Measurements from ENCODE around the gene IL27RA.
"Not testable (repeated sequence)": the region's sequence is repeated elsewhere in the genome, so short reads cannot be mapped to it uniquely, and the experiment has no call there.

IL27RA gene

DNA sequence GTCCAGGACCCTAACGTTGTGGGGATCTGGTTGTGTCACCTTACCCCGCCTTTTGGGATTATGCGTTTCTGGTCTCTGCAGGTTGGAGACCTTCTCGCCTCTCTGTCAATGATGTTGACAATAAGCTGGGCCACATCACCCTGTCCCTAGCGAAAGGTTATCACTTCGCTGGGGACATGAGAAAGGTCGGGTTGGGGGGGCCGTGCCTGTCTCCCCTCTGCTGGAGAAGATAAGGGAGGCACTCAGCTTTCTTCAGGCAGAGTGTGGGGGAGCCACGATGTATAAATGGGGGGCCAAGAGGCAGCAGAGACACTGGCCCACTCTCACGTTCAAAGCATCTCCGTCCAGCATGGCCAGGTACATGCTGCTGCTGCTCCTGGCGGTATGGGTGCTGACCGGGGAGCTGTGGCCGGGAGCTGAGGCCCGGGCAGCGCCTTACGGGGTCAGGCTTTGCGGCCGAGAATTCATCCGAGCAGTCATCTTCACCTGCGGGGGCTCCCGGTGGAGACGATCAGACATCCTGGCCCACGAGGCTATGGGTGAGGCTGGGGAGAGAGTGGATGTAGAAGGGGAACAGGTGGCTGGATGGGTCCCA is 3.6 kb upstream of the IL27RA start, which contains the start of gene RLN3:
Gene RLN3 (plus strand): TSS at position 293 of the 595 bp plus-strand sequence. CDS start 57 bp downstream, at position 350.
- DNase-seq (ENCODE audit: extremely low read depth in 1 of 2, low read depth in 1 of 2) = no peak

DNA sequence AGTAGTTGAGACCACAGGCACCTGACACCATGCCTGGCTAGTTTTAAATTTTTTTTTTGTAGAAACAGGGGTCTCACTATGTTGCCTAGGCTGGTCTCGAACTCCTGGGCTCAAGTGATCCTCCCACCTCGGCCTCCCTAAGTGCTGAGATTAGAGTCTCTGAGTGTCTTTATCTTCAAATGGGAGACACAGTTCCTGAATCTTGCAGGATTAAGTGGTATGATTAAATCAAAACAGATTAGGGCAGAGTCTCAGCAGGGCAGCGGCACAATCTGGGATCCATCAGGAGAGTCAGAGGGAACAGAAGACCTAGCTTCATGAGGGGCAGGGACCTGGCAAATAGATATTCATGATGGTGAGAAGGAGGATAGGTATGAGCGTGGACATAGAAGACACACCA is 2.7 kb upstream of the IL27RA start:
- DNase-seq (ENCODE audit: extremely low read depth in 1 of 2, low read depth in 1 of 2) = no peak

DNA sequence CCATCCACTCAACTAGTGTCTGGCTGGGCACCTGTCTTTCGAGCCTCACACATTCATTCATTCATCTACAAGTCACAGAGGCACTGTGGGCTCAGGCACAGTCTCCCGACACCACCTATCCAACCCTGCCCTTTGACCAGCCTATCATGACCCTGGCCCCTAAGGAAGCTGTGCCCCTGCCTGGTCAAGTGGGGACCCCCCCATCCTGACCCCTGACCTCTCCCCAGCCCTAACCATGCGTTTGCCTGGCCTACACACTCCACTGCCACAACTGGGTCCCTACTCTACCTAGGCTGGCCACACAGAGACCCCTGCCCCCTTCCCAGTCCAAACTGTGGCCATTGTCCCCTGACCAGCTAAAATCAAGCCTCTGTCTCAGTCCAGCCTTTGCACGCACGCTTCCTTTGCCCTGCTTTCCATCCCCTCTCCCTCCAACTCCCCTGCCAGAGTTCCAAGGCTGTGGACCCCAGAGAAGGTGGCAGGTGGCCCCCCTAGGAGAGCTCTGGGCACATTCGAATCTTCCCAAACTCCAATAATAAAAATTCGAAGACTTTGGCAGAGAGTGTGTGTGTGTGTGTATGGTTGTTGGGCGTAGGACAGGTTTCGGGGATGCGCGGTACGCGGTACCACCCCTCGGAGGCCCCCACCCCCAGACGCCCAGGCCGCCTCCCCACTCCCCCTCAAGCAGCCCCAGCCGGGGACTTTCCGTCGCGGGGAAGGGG is 404 bp upstream of the IL27RA start:
- peak in 1 of 2 donors; percentile 46 for DNase-seq (ENCODE audit: extremely low read depth in 1 of 2, low read depth in 1 of 2)

DNA sequence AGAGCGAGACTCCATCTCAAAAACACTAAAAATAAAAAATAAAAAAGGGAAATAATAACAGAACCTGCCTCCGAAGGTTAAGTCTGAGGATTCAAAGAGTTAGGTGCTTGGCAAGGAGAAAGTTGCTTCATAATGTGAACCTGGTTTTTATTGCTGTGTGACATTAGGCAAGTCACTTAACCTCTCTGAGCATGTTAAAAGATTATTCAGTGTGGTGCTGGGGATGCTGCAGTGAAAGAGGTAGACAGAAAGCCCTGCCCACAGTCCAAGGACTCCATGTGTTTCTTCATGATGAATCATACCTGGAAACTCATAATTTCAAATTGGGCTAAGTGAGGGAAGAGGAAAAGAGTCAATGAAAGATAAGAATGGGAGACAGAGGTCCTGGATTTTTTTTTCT is 2.4 kb downstream of the IL27RA start:
- DNase-seq (ENCODE audit: extremely low read depth in 1 of 2, low read depth in 1 of 2) = no peak

DNA sequence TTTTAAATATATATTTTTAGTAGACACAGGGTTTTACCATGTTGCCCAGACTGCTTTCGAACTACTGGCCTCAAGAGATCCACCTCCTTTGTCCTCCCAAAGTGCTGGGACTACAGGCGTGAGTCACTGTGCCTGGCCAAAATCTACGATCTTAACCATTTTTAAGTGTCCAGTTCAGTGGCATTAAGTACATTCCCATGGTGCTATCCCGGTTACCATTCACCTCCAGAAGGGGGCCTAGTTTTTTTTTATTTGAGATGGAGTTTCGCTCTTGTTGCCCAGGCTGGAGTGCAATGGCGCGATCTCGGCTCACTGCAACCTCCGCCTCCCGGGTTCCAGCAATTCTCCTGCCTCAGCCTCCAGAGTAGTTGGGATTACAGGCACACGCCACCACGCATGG is 3.6 kb downstream of the IL27RA start:
- DNase-seq (ENCODE audit: extremely low read depth in 1 of 2, low read depth in 1 of 2) = not testable (repeated sequence)

DNA sequence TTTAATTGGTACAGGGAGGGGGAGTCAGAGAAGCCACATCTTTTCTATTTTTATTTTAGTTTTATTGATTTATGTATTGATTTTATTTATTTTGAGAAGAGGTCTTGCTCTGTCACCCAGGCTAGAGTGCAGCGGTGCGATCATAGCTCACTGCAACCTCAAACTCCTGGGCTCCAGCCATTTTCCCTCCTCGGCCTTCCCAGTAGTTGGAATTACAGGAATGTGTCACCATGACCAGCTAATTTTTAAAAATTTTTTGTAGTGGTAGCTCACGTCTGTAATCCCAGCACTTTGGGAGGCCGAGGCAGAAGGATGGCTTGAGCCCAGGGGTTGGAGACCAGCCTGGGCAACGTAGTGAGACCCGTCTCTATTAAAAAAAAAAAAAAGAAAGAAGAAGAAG is 4.1 kb downstream of the IL27RA start:
- DNase-seq (ENCODE audit: extremely low read depth in 1 of 2, low read depth in 1 of 2) = no peak

DNA sequence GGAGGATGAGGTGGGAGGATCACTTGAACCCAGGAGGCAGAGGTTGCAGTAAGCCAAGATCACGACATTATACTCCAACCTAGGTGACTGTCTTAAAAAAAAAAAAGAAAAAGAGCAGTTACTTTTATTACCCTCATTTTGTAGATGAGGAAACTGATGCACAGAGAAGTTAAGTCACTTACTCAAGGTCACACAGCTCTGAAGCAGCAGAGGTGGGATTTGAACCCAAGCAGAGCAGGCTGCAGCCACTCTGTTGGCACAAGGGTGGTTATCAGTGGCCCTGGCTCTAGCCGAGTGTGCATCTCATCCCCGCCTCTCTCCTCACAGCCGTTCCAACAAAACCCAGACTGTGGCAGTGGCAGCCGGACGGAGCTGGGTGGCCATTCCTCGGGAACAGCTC is 7.6 kb downstream of the IL27RA start:
- no peak for DNase-seq (ENCODE audit: extremely low read depth in 1 of 2, low read depth in 1 of 2)

DNA sequence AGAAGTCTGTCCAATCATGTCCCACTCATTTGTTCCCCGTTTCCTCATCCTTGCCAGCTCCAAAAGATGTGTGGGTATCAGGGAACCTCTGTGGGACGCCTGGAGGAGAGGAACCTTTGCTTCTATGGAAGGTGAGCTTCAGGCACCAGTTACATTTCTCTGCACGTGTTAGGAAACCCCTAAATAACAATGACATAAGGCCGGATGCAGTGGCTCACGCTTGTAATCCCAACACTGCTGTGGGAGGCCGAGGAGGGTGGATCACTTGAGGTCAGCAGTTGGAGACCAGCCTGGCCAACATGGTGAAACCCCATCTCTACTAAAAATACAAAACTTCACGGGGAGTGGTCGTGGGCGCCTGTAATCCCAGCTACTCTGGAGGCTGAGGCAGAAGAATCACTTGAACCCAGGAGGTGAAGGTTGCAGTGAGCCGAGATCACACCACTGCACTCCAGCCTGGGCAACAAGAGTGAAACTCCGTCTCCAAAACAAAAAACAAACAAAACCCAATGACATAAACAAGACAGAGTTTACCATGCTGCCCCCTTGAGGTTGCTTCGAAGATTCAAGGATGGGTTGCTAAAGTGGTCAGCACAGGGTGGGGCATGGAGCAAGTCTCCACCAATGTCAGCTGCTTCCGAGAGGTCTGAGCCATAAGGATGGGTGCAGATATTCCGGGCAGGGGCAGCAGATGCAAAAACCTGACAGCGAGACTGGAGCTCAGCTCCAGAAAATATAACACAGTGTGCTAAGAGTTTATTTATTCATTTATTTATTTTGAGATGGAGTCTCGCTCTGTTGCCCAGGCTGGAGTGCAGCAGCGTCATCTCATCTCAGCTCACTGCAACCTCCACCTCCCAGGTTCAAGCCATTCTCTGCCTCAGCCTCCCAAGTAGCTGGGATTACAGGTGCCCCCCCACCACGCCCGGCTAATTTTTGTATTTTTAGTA is 11.4 kb downstream of the IL27RA start:
- not testable (repeated sequence) for DNase-seq (ENCODE audit: extremely low read depth in 1 of 2, low read depth in 1 of 2)

DNA sequence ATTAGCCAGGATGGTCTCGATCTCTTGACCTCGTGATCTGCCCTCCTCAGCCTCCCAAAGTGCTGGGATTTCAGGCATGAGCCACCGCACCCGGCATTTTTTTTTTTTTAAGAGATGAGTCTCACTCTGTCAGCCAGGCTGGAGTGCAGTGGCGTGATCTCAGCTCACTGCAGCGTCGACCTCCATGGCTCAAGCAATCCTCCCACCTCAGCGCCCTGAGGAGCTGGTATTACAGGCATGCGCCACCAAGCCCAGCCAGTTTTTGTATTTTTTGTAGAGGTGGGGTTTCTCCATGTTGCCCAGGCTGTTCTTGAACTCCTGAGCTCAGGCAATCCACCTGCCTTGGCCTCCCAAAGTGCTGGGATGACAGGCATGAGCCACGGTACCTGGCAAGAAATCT is 16.3 kb downstream of the IL27RA start:
- DNase-seq (ENCODE audit: extremely low read depth in 1 of 2, low read depth in 1 of 2) = not testable (repeated sequence)

DNA sequence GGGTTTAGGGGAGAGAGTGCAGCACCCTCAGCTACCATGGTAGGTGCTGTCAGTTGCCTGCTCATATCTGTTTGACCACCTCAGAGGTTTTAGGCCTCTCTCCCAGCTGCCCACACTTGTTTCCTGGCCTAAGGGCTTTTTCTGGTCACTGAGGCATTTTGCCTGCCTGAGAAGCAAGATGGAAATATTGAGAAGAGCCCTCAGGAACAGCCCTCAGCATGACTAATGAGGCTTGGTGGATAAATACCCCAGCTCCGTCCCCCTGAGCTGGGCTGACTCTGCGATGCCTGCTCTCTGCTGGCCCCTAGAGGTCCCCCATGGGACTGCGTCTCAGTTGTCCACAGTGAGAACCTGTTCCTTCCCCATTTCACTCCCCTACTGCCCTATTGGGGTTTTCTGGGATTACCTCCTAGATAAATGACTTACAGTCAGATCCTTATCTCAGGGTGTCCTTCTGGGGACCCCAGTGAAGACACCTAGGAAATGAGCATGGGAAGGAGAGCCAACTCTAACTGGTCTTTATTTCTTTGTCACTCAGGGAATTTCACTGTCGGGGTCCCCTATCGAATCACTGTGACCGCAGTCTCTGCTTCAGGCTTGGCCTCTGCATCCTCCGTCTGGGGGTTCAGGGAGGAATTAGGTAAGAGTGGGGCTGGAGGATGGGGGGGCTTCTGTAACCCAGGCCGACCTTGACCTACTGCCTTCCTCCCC is 17.0 kb downstream of the IL27RA start:
- DNase-seq (ENCODE audit: extremely low read depth in 1 of 2, low read depth in 1 of 2) = peak in 1 of 2 donors; percentile 65

DNA sequence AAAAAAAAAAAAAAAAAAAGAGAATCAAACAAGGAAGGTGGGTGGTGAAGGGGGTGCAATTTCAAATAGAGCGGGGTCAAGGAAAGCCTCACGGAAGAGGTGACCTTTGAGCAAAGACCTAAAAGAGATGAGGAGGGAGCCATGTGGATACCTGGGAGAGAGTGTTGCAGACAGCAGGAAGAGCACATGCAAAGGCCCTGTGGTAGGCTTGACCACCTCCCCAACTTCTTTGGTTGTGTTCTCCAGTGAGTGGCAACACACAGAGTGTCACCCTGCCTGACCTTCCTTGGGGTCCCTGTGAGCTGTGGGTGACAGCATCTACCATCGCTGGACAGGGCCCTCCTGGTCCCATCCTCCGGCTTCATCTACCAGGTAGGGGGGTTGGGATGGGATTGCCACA is 18.9 kb downstream of the IL27RA start:
- no peak for DNase-seq (ENCODE audit: extremely low read depth in 1 of 2, low read depth in 1 of 2)

DNA sequence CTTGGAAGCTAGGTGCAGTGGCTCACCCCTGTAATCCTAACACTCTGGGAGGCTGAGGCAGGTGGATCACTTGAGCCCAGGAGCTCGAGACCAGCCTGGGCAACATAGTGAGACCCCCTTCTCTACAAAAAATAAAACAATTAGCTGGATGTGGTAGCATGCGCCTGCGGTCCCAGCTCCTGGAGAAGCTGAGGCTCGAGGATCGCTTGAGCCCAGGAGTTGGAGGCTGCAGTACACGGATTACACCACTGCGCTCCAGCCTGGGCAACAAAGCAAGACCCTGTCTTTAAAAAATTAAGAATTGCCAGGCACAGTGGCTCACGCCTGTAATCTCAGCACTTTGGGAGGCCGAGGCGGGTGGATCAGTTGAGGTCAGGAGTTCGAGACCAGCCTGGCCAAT is 19.4 kb downstream of the IL27RA start:
- not testable (repeated sequence) for DNase-seq (ENCODE audit: extremely low read depth in 1 of 2, low read depth in 1 of 2)

DNA sequence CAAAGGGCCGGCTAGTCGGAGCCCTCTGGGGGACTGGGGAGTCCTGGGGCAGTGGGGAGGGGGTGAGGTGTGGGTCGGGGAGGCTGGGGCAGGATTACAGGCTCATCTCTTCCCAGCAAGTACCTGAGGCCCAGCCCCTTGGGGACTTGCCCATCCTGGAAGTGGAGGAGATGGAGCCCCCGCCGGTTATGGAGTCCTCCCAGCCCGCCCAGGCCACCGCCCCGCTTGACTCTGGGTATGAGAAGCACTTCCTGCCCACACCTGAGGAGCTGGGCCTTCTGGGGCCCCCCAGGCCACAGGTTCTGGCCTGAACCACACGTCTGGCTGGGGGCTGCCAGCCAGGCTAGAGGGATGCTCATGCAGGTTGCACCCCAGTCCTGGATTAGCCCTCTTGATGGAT is 20.4 kb downstream of the IL27RA start:
- no peak for DNase-seq (ENCODE audit: extremely low read depth in 1 of 2, low read depth in 1 of 2)

DNA sequence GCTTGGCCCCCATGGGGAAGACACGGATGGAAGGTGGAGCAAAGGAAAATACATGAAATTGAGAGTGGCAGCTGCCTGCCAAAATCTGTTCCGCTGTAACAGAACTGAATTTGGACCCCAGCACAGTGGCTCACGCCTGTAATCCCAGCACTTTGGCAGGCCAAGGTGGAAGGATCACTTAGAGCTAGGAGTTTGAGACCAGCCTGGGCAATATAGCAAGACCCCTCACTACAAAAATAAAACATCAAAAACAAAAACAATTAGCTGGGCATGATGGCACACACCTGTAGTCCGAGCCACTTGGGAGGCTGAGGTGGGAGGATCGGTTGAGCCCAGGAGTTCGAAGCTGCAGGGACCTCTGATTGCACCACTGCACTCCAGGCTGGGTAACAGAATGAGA is 20.9 kb downstream of the IL27RA start:
- no peak for DNase-seq (ENCODE audit: extremely low read depth in 1 of 2, low read depth in 1 of 2)

DNA sequence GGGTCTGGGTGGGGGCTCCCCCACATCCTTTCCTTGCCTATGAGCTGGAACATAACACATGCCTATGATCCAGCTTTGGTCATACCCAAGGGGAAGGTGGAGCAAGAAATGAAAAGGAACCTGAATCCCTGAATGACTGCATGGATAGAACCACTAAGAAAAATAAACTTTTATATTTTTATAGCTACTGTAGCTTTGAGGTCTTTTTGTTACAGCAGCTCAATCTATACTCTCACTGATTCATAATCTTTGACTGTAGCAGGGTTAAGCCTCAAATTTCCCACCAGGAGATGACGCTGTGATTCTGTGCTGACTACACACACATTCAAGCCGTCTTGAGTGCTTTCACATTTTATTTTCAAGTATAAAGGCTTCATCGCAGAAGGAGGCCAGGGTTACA is 21.5 kb downstream of the IL27RA start:
- no peak for DNase-seq (ENCODE audit: extremely low read depth in 1 of 2, low read depth in 1 of 2)

DNA sequence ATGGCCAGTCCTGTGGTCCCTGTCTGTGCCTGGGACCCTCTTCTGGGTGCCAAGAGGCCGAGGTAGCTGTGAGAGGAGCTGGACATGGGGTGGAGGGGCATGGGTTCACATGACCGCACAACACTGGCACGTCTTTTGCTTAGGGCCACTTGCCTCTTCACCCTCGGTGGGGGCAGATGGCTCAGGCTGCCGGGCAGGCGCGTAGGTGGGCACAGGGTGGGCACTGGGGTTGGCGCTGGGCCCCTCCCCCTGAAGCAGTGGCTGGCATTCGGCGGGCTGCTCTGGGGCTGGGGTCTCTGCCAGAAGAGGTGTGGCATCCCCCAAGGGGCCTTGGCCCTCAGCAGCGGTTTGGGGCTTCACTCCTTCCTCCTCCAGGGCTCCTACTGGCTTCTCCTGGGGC is 21.9 kb downstream of the IL27RA start:
- DNase-seq (ENCODE audit: extremely low read depth in 1 of 2, low read depth in 1 of 2) = no peak

DNA sequence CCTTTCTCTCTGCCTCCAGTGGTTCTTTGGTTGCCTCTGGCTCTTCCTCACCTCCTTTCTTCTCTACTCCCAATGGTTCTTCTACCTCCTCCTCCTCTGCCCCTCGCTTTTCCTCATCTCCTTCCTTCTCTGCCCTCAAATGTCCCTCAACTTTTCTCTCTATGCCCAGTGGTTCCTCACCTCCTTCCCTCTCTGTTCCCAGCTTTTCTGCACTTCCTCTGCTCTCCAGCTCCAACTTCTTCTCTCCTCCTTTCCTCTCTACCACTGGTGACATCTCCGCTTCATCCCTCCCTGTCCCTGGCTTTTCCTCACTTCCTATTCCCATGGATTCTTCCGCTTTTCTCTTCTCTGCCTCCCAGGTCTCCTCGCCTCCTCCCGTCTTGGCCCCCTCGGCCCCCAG is 22.5 kb downstream of the IL27RA start:
- DNase-seq (ENCODE audit: extremely low read depth in 1 of 2, low read depth in 1 of 2) = no peak

DNA sequence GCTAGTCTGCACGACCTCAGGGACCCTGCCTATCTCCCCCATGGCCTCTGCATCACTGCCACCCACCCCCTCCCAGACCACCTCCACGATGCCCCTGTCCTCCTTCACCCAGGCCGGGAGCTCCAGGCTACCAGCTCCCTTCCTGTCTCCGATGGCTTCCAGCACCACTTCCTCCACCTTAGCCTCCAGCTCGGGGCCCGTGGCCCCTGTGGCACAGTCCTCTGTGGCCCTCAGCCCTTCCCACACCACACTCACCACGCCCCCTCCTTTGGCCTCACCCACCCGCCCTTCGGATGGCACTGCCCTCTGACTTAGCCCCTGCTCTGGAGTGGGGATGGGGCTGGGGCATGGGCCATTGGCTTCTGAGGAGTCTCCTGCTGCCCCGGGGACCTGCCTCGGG is 23.2 kb downstream of the IL27RA start:
- DNase-seq (ENCODE audit: extremely low read depth in 1 of 2, low read depth in 1 of 2) = no peak

DNA sequence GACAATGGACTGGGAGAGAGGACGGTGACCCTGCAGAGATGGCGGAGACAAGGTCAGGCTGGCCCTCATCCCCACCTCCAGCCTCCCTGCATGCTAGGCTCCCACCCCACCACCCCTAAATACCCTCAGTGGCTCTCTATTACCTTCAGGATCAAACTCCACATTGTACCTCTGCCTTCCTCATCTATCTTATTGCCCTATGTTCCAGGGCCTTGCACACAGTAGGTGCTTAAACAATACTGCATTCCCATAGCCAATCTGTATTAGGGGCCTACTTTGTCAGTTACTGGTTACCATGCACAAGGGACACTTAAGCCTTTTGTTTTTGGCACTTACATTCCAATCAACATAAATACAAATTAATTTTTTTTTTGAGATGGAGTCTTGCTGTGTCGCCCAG is 23.8 kb downstream of the IL27RA start:
- no peak for DNase-seq (ENCODE audit: extremely low read depth in 1 of 2, low read depth in 1 of 2)

DNA sequence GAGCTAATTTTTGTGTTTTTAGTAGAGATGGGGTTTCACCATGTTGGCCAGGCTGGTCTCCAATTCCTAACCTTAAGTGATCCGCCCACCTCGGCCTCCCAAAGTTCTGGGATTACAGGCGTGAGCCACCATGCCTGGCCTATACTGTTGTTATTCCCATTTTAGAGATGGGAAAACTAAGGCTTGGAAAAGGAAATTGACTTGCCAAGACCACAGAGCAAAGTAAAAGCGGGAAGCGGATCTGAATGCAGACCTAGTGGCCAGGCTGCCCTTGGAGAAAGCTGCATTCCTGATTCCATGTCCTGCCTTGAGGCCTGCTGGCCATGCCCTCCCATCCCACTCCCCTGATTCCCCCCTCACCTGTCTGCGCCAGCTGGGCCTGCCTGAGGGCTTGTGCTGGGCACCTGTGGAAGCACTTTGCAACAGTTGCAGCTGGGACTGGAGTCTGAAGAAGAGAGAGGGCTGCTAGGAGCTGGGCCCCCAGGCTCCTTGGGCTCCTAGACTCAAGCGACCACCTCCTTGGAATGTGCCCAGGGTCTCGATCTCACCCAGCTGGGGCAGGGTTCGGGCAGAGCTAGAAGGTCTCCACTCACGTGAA is 24.6 kb downstream of the IL27RA start:
- no peak for DNase-seq (ENCODE audit: extremely low read depth in 1 of 2, low read depth in 1 of 2)
